ENCODE results near the gene TPPP2.

Gene TPPP2

GRCh38 chr14:21058903-21059302 lies 28.9 kb downstream of the TPPP2 start:
- DNase-seq (ENCODE audit: insufficient read length, low spot score) (no peak), FAIRE-seq (no peak)
- TF ChIP-seq, protein P1, sequence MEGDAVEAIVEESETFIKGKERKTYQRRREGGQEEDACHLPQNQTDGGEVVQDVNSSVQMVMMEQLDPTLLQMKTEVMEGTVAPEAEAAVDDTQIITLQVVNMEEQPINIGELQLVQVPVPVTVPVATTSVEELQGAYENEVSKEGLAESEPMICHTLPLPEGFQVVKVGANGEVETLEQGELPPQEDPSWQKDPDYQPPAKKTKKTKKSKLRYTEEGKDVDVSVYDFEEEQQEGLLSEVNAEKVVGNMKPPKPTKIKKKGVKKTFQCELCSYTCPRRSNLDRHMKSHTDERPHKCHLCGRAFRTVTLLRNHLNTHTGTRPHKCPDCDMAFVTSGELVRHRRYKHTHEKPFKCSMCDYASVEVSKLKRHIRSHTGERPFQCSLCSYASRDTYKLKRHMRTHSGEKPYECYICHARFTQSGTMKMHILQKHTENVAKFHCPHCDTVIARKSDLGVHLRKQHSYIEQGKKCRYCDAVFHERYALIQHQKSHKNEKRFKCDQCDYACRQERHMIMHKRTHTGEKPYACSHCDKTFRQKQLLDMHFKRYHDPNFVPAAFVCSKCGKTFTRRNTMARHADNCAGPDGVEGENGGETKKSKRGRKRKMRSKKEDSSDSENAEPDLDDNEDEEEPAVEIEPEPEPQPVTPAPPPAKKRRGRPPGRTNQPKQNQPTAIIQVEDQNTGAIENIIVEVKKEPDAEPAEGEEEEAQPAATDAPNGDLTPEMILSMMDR (IDR thresholded peaks at IDR 0.05; ENCODE audit: insufficient read depth, missing control alignments): no peak

GRCh38 chr14:21059842-21060613 lies 30.0 kb downstream of the TPPP2 start:
- TF ChIP-seq, protein P1 (IDR thresholded peaks at IDR 0.05; ENCODE audit: insufficient read depth, missing control alignments): no peak
- no peak for FAIRE-seq
- no peak for DNase-seq (ENCODE audit: insufficient read length, low spot score)

- TF ChIP-seq, protein P1 (IDR thresholded peaks at IDR 0.05; ENCODE audit: insufficient read depth, missing control alignments): no peak
- FAIRE-seq (no peak), DNase-seq (ENCODE audit: insufficient read length, low spot score) (no peak)
Measured at GRCh38 chr14:21060614-21061346, 30.8 kb downstream of the TPPP2 start.

GRCh38 chr14:21061347-21061668 lies 31.3 kb downstream of the TPPP2 start:
- TF ChIP-seq, protein P1 (IDR thresholded peaks at IDR 0.05; ENCODE audit: insufficient read depth, missing control alignments): no peak
- FAIRE-seq: no peak

GRCh38 chr14:21063479-21063878 lies 33.5 kb downstream of the TPPP2 start:
- FAIRE-seq (no peak), DNase-seq (ENCODE audit: insufficient read length, low spot score) (no peak)
- TF ChIP-seq, protein P1 (IDR thresholded peaks at IDR 0.05; ENCODE audit: insufficient read depth, missing control alignments): no peak

More at GRCh38 chr14:21061347-21061668, 31.3 kb downstream of the TPPP2 start:
- DNase-seq (ENCODE audit: insufficient read length, low spot score): no peak

GRCh38 chr14:21066882-21067502 lies 37.0 kb downstream of the TPPP2 start:
- FAIRE-seq (no peak), DNase-seq (ENCODE audit: insufficient read length, low spot score) (no peak)
- TF ChIP-seq, protein P1 (IDR thresholded peaks at IDR 0.05; ENCODE audit: insufficient read depth, missing control alignments): peak; percentile 23

Data from D721Med (cell line).